HEK293 (cell line): ENCODE measurements around the gene DENND5A.

Experiments
- EGR2 ChIP-seq: fragments of 450-650 bp; formaldehyde crosslinking; IDR thresholded peaks from 2 replicates; pipeline ENCODE4 v1.5.1; 2016; ENCODE audit warnings: low read depth, missing biosample characterization, missing genetic modification characterization
- KLF8 ChIP-seq: fragments of 450-650 bp; formaldehyde crosslinking; IDR thresholded peaks from 2 replicates; pipeline ENCODE4 v1.5.1; 2016; ENCODE audit warnings: missing biosample characterization, missing genetic modification characterization
- MEIS1 ChIP-seq: sonication (generic); formaldehyde crosslinking; IDR thresholded peaks from 2 replicates; pipeline ENCODE4 v1.8.1; 2022; ENCODE audit warnings: missing genetic modification reagents, mild to moderate bottlenecking, borderline replicate concordance
- MZF1 ChIP-seq: fragments of 450-650 bp; formaldehyde crosslinking; IDR thresholded peaks from 2 replicates; pipeline ENCODE4 v1.5.1; 2017; ENCODE audit warnings: missing biosample characterization, missing genetic modification characterization, borderline replicate concordance
- SP7 ChIP-seq: fragments of 450-650 bp; formaldehyde crosslinking; IDR thresholded peaks from 2 replicates; pipeline ENCODE4 v1.5.1; 2016; ENCODE audit warnings: missing biosample characterization, missing genetic modification characterization
- ZBTB48 ChIP-seq: fragments of 450-650 bp; formaldehyde crosslinking; IDR thresholded peaks from 2 replicates; pipeline ENCODE4 v1.5.1; 2016; ENCODE audit warnings: missing biosample characterization, missing genetic modification characterization
- ZBTB8A ChIP-seq: fragments of 450-650 bp; formaldehyde crosslinking; IDR thresholded peaks from 2 replicates; pipeline ENCODE4 v1.5.1; 2016; ENCODE audit warnings: missing biosample characterization, missing genetic modification characterization
- ZFHX2 ChIP-seq: fragments of 450-650 bp; formaldehyde crosslinking; conservative IDR thresholded peaks from 2 replicates; pipeline ENCODE4 v1.5.1; 2016; ENCODE audit warnings: missing biosample characterization, missing genetic modification characterization
- ZFP41 ChIP-seq: fragments of 450-650 bp; formaldehyde crosslinking; IDR thresholded peaks from 2 replicates; pipeline ENCODE4 v1.5.1; 2016; ENCODE audit warnings: missing biosample characterization, missing genetic modification characterization, borderline replicate concordance
- ZFP69B ChIP-seq: fragments of 450-650 bp; formaldehyde crosslinking; IDR thresholded peaks from 2 replicates; pipeline ENCODE4 v1.5.1; 2016; ENCODE audit warnings: missing biosample characterization, missing genetic modification characterization
- ZNF132 ChIP-seq: fragments of 450-650 bp; formaldehyde crosslinking; IDR thresholded peaks from 2 replicates; pipeline ENCODE4 v1.5.1; 2017; ENCODE audit warnings: missing biosample characterization, missing genetic modification characterization, borderline replicate concordance
- ZNF140 ChIP-seq: fragments of 450-650 bp; formaldehyde crosslinking; IDR thresholded peaks from 2 replicates; pipeline ENCODE4 v1.5.1; 2016; ENCODE audit warnings: missing biosample characterization, missing genetic modification characterization
- ZNF16 ChIP-seq: fragments of 450-650 bp; formaldehyde crosslinking; IDR thresholded peaks from 2 replicates; pipeline ENCODE4 v1.5.1; 2016; ENCODE audit warnings: low read depth, missing biosample characterization, missing genetic modification characterization
- ZNF19 ChIP-seq: fragments of 450-650 bp; formaldehyde crosslinking; IDR thresholded peaks from 2 replicates; pipeline ENCODE4; 2016; ENCODE audit warnings: missing biosample characterization, missing genetic modification characterization, low read depth
- ZNF221 ChIP-seq: fragments of 450-650 bp; formaldehyde crosslinking; IDR thresholded peaks from 2 replicates; pipeline ENCODE4 v1.5.1; 2017; ENCODE audit warnings: missing biosample characterization, missing genetic modification characterization, borderline replicate concordance
- ZNF311 ChIP-seq: fragments of 450-650 bp; formaldehyde crosslinking; IDR thresholded peaks from 2 replicates; pipeline ENCODE4 v1.5.1; 2017; ENCODE audit warnings: missing biosample characterization, missing genetic modification characterization, borderline replicate concordance
- ZNF335 ChIP-seq: fragments of 450-650 bp; formaldehyde crosslinking; conservative IDR thresholded peaks from 2 replicates; pipeline ENCODE4 v1.5.1; 2016; ENCODE audit warnings: missing biosample characterization, missing genetic modification characterization
- ZNF341 ChIP-seq: fragments of 450-650 bp; formaldehyde crosslinking; IDR thresholded peaks from 2 replicates; pipeline ENCODE4; 2016; ENCODE audit warnings: low read depth, missing biosample characterization, missing genetic modification characterization
- ZNF394 ChIP-seq: fragments of 450-650 bp; formaldehyde crosslinking; IDR thresholded peaks from 2 replicates; pipeline ENCODE4 v1.5.1; 2016; ENCODE audit warnings: missing biosample characterization, missing genetic modification characterization, mild to moderate bottlenecking, moderate library complexity, borderline replicate concordance
- ZNF398 ChIP-seq: fragments of 450-650 bp; formaldehyde crosslinking; IDR thresholded peaks from 2 replicates; pipeline ENCODE4 v1.5.1; 2017; ENCODE audit warnings: missing biosample characterization, missing genetic modification characterization
- ZNF555 ChIP-seq: fragments of 450-650 bp; formaldehyde crosslinking; conservative IDR thresholded peaks from 2 replicates; pipeline ENCODE4 v1.5.1; 2017; ENCODE audit warnings: missing biosample characterization, mild to moderate bottlenecking, missing genetic modification characterization, inconsistent platforms
- ZNF677 ChIP-seq: fragments of 450-650 bp; IDR thresholded peaks from 2 replicates; pipeline ENCODE4 v1.5.0; 2018; ENCODE audit warnings: missing biosample characterization, mild to moderate bottlenecking, missing genetic modification characterization, moderate library complexity
- TF ChIP-seq, protein P1 (sequence below): fragments of 450-650 bp; formaldehyde crosslinking; IDR thresholded peaks from 2 replicates; pipeline ENCODE4 v1.5.1; 2016; ENCODE audit warnings: missing biosample characterization, missing genetic modification characterization
- TF ChIP-seq, protein P2 (sequence below): fragments of 450-650 bp; formaldehyde crosslinking; IDR thresholded peaks from 2 replicates; pipeline ENCODE4 v1.5.1; 2017; ENCODE audit warnings: missing biosample characterization, missing genetic modification characterization
- TF ChIP-seq, protein P3 (sequence below): fragments of 450-650 bp; formaldehyde crosslinking; IDR thresholded peaks from 2 replicates; pipeline ENCODE4 v1.5.1; 2016; ENCODE audit warnings: missing biosample characterization, missing genetic modification characterization
- TF ChIP-seq, protein P4 (sequence below): fragments of 450-650 bp; formaldehyde crosslinking; conservative IDR thresholded peaks from 2 replicates; pipeline ENCODE4 v1.5.1; 2016; ENCODE audit warnings: low read depth, missing biosample characterization, missing genetic modification characterization

DENND5A gene

DNA sequence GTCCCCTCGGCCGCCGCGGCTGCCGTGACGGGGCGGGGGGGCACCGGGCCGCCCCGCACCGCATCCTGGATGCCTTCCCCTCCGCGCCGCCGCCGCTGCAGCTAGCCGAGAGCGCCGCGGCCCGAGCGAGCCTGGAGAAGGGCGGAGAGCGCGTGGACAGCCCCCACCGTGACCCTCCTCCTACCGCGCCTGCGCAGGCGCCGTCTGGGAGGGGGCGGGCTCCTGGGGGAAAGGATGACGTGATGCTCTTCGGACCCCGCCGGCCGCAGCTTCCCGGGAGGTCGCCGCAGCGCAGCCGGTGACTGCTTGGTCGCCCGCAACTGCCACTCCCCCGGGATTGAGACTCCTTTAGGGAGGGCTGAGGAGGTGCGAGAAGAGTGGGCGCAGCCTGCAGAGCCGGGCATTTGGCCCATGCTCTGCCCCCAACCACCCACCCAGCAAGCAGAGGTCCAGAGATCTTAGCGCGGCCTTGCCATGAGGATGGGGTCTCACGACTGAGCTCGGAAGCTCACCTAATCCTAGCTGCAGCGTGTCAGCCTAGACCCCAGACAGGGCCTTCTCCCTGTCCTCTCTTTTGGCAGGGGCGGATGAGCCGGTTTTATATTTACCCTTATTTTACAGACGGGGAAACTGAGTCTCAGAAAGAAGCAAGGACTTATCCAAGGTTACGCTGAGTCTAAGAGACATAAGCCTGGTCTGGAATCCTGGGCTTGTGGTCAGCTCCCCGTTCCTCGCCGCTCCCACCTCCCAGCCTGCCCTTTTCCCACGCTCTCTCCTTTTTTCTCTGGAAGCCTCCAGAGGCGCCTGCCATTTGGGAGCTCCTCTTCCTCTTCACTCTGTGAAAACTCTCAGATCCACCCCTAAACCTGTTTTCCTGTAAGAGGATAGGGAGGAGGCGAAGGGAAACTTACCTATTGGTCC is at the start of gene DENND5A (continued):
- TF ChIP-seq ZNF311 (tag by site-specific recombination) (no peak), ZNF398 (tag by site-specific recombination) (peak; percentile 36; the same call in 1 of the 2 replicates), ZNF677 (tag by site-specific recombination) (no peak), ZNF140 (tag by site-specific recombination) (no peak), ZNF221 (tag by site-specific recombination) (no peak), ZFP41 (no peak), ZFP69B (tag by site-specific recombination) (no peak), MZF1 (tag by site-specific recombination) (no peak), ZNF341 (peak; percentile 22; the same call in 1 of the 2 replicates), ZNF555 (tag by site-specific recombination) (no peak), ZBTB48 (tag by site-specific recombination) (no peak), ZNF394 (tag by site-specific recombination) (no peak), KLF8 (tag by site-specific recombination) (peak; percentile 44; the same call in 1 of the 2 replicates), ZFHX2 (tag by site-specific recombination) (peak; percentile 88), MEIS1 (no peak), ZNF19 (tag by site-specific recombination) (no peak), ZNF132 (no peak), ZBTB8A (tag by site-specific recombination) (peak; percentile 76), EGR2 (peak; percentile 69), ZNF16 (no peak), SP7 (peak; percentile 44), ZNF335 (tag by site-specific recombination) (peak; percentile 57)
- TF ChIP-seq, protein P1, sequence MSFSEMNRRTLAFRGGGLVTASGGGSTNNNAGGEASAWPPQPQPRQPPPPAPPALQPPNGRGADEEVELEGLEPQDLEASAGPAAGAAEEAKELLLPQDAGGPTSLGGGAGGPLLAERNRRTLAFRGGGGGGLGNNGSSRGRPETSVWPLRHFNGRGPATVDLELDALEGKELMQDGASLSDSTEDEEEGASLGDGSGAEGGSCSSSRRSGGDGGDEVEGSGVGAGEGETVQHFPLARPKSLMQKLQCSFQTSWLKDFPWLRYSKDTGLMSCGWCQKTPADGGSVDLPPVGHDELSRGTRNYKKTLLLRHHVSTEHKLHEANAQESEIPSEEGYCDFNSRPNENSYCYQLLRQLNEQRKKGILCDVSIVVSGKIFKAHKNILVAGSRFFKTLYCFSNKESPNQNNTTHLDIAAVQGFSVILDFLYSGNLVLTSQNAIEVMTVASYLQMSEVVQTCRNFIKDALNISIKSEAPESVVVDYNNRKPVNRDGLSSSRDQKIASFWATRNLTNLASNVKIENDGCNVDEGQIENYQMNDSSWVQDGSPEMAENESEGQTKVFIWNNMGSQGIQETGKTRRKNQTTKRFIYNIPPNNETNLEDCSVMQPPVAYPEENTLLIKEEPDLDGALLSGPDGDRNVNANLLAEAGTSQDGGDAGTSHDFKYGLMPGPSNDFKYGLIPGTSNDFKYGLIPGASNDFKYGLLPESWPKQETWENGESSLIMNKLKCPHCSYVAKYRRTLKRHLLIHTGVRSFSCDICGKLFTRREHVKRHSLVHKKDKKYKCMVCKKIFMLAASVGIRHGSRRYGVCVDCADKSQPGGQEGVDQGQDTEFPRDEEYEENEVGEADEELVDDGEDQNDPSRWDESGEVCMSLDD (tag by site-specific recombination): no peak
- TF ChIP-seq, protein P2, sequence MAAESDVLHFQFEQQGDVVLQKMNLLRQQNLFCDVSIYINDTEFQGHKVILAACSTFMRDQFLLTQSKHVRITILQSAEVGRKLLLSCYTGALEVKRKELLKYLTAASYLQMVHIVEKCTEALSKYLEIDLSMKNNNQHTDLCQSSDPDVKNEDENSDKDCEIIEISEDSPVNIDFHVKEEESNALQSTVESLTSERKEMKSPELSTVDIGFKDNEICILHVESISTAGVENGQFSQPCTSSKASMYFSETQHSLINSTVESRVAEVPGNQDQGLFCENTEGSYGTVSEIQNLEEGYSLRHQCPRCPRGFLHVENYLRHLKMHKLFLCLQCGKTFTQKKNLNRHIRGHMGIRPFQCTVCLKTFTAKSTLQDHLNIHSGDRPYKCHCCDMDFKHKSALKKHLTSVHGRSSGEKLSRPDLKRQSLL (tag by site-specific recombination): no peak
- TF ChIP-seq, protein P3, sequence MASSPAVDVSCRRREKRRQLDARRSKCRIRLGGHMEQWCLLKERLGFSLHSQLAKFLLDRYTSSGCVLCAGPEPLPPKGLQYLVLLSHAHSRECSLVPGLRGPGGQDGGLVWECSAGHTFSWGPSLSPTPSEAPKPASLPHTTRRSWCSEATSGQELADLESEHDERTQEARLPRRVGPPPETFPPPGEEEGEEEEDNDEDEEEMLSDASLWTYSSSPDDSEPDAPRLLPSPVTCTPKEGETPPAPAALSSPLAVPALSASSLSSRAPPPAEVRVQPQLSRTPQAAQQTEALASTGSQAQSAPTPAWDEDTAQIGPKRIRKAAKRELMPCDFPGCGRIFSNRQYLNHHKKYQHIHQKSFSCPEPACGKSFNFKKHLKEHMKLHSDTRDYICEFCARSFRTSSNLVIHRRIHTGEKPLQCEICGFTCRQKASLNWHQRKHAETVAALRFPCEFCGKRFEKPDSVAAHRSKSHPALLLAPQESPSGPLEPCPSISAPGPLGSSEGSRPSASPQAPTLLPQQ (tag by site-specific recombination): peak; percentile 43; the same call in 1 of the 2 replicates
- TF ChIP-seq, protein P4, sequence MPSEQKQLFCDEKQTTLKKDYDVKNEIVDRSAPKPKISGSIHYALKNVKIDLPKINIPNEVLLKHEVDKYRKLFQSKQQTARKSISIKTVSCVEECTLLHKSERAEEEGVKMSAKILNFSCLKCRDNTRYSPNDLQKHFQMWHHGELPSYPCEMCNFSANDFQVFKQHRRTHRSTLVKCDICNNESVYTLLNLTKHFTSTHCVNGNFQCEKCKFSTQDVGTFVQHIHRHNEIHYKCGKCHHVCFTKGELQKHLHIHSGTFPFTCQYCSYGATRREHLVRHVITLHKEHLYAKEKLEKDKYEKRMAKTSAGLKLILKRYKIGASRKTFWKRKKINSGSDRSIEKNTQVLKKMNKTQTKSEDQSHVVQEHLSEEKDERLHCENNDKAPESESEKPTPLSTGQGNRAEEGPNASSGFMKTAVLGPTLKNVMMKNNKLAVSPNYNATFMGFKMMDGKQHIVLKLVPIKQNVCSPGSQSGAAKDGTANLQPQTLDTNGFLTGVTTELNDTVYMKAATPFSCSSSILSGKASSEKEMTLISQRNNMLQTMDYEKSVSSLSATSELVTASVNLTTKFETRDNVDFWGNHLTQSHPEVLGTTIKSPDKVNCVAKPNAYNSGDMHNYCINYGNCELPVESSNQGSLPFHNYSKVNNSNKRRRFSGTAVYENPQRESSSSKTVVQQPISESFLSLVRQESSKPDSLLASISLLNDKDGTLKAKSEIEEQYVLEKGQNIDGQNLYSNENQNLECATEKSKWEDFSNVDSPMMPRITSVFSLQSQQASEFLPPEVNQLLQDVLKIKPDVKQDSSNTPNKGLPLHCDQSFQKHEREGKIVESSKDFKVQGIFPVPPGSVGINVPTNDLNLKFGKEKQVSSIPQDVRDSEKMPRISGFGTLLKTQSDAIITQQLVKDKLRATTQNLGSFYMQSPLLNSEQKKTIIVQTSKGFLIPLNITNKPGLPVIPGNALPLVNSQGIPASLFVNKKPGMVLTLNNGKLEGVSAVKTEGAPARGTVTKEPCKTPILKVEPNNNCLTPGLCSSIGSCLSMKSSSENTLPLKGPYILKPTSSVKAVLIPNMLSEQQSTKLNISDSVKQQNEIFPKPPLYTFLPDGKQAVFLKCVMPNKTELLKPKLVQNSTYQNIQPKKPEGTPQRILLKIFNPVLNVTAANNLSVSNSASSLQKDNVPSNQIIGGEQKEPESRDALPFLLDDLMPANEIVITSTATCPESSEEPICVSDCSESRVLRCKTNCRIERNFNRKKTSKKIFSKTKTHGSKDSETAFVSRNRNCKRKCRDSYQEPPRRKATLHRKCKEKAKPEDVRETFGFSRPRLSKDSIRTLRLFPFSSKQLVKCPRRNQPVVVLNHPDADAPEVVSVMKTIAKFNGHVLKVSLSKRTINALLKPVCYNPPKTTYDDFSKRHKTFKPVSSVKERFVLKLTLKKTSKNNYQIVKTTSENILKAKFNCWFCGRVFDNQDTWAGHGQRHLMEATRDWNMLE (tag by site-specific recombination): no peak
